T-helper 1 cell treated with Interleukin-12 subunit alpha and Interleukin-12 subunit beta and Interleukin-4 antibody, amounts not matched to agents 30 μg/mL and 1 μg/mL, for 36 hours (primary cell): ENCODE results near the gene SPATA31A6.
"Not testable (repeated sequence)": the region's sequence is repeated elsewhere in the genome, so short reads cannot be mapped to it uniquely, and the experiment has no call there.

ENCODE experiments used
- H3K27ac Mint-ChIP-seq: one replicate; pipeline ENCODE4 v1.8.0; 2021; ENCODE audit warnings: mild to moderate bottlenecking, mixed read lengths
- H3K27me3 Mint-ChIP-seq: one replicate; pipeline ENCODE4 v1.8.0; 2021; ENCODE audit warnings: low read depth, mixed read lengths
- H3K36me3 Mint-ChIP-seq: one replicate; pipeline ENCODE4 v1.8.0; 2021; ENCODE audit warnings: low read depth, mixed read lengths
- H3K4me1 Mint-ChIP-seq: one replicate; pipeline ENCODE4 v1.8.0; 2021; ENCODE audit warnings: low read depth, mixed read lengths
- H3K4me3 Mint-ChIP-seq: one replicate; pipeline ENCODE4 v1.8.0; 2021; ENCODE audit warnings: mild to moderate bottlenecking, moderate library complexity, mixed read lengths
- H3K9me3 Mint-ChIP-seq: one replicate; pipeline ENCODE4 v1.8.0; 2021; ENCODE audit warnings: mixed read lengths

Gene SPATA31A6

DNA sequence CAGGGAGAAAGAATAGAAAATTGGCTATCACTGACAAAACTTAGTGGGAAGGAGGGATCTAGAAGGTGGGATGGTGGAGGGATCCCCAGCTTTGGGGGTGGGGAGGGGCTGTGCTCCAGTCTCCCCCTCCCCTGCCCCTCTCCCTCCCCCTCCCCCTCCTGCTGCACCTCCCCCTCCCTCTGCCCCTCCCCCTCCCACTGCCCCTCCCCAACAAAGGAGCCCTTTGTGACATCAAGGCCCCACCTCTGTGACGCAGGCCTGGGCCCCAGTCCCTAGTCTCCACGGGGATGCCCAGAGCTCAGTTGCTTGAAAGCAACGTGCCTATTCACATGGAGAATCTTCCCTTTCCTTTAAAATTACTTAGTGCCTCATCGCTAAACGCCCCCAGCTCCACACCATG, at the start of gene SPATA31A6:
Gene SPATA31A6 (plus strand): TSS at position 301 of the 400 bp plus-strand sequence. CDS start 29 bp downstream, at position 330.
- H3K4me3 Mint-ChIP-seq, H3K27me3 Mint-ChIP-seq, H3K9me3 Mint-ChIP-seq, H3K36me3 Mint-ChIP-seq, H3K27ac Mint-ChIP-seq, H3K4me1 Mint-ChIP-seq: not testable (repeated sequence)

DNA sequence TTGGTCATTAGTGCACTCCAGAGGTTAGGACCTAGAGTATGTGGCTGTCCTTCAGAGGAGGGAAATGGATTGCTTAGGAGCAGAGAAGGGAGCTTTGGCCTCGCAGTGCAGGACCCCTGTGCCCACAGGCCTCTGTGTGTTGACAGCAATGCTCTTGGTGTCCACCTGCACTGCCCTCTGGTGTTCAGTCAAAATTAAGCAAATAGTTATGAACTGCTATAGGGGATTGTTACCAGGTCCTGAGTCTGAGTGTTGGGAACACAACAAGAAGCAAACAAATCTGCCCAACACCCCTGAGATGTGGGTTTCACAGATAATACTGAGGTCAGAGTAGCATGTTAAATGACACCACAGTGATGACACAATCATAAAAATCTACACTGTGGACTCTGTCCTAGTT, 23.2 kb upstream of the SPATA31A6 start:
- not testable (repeated sequence) for H3K27ac Mint-ChIP-seq, H3K27me3 Mint-ChIP-seq, H3K36me3 Mint-ChIP-seq, H3K4me1 Mint-ChIP-seq, H3K4me3 Mint-ChIP-seq, H3K9me3 Mint-ChIP-seq

DNA sequence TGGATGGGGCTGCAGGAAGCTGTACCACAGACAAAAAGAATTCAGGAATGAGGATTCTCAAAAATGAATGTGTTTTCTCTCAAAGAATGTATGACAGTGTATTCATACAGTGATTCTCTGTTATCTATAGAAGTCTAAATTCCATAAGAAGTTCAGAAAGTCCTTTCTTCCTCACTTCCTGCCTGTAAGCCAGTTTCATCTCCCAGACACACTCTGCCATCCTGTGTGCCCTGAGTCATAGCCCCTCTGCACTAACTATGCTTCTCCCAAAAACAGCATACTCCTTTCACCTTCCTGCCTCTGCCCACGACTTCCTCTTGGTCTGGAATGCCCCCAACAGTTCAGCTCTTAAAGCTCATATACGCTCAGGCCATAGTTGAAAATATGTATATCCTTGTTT, 36.4 kb downstream of the SPATA31A6 start:
- not testable (repeated sequence) for H3K27me3 Mint-ChIP-seq, H3K36me3 Mint-ChIP-seq

DNA sequence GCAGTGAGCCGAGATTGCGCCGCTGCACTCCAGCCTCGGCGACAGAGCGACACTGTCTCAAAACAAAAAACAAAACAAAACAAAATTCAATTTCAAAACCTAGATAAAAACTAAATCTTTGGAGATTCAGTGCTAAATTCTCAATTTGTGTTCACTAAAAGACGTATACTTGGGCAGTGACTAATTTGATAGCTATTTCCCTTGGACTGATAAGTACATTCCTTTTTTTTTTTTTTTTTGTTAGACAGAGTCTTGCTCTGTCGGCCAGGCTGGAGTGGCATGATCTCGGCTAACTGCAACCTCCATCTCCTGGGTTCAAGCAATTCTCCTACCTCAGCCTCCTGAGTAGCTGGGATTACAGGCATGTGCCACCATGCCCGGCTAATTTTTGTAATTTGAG, 39.8 kb downstream of the SPATA31A6 start:
- not testable (repeated sequence) for H3K36me3 Mint-ChIP-seq, H3K27me3 Mint-ChIP-seq, H3K27ac Mint-ChIP-seq, H3K4me3 Mint-ChIP-seq, H3K4me1 Mint-ChIP-seq, H3K9me3 Mint-ChIP-seq

More for the DNA sequence above, 36.4 kb downstream of the SPATA31A6 start:
- not testable (repeated sequence) for H3K4me1 Mint-ChIP-seq, H3K9me3 Mint-ChIP-seq, H3K27ac Mint-ChIP-seq, H3K4me3 Mint-ChIP-seq

DNA sequence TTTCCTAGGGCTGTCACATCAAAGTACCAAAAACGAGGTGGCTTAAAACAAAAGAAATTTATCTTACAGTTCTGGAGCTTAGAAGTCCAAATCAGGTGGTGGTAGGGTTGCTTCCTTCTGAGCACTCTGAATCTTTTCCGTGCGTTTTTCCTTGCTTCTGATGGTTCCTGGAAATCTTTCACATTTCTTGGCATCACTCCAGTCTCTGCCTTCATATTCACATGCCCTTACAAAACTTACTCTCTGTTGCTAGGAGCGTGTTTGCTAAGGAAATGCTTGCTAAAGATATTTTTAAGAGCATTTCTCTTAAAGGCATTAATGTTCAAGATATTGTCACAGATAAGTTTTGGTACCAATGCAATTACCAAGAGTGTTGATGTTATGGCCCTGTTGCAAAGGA, 49.6 kb downstream of the SPATA31A6 start:
- H3K27ac Mint-ChIP-seq, H3K27me3 Mint-ChIP-seq: not testable (repeated sequence)

DNA sequence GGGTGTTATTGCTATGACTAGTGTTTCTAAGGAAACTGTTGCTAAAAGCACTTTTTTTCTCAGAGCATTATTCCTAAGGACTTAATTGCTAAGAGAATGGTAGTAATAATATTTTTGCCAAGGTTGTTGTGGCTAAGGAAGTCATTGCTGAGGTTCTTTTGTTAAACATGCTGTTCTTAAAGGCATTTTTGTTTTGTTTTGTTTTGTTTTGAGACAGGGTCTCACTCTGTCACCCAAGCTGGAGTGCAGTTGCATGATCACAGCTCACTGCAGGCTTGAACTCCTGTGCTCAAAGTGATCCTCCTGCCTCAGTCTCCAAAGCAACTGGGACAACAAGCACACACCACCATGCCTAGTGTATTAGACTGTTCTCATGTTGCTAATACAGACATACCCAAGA, 51.2 kb downstream of the SPATA31A6 start:
- not testable (repeated sequence) for H3K27ac Mint-ChIP-seq, H3K36me3 Mint-ChIP-seq, H3K4me1 Mint-ChIP-seq, H3K27me3 Mint-ChIP-seq, H3K4me3 Mint-ChIP-seq, H3K9me3 Mint-ChIP-seq

More for the DNA sequence above, 49.6 kb downstream of the SPATA31A6 start:
- not testable (repeated sequence) for H3K36me3 Mint-ChIP-seq, H3K9me3 Mint-ChIP-seq, H3K4me1 Mint-ChIP-seq, H3K4me3 Mint-ChIP-seq

DNA sequence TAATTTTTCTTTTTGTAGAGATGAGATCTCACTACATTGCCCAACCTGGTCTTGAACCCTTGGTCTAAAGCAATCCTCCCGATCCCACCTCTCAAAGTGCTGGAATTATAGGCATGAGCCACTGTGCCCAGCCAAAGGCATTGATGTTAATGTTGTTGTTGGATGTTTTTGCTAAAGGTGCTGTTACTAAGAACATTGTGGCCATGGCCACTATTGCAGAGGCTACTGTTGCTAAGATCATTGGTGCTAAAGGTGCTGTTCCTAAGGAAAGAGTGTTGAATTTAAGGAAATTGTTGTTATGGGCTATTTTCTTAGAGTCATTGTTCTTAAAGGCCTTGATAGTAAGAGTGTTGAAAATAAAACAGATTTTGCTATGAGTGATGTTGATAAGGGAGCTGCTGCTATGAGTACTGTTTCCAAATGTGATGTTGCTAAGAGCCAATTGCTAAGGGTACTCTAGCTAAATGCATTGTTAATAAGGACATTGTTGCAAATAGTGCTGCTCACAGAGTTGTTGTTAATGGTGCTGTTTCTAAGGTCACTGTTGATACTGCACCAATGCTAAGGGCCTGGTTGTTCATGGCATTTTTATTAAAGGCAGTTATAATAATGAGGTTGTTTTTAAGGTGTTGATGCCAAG, 52.0 kb downstream of the SPATA31A6 start:
- H3K27ac Mint-ChIP-seq, H3K9me3 Mint-ChIP-seq, H3K4me1 Mint-ChIP-seq, H3K36me3 Mint-ChIP-seq, H3K4me3 Mint-ChIP-seq, H3K27me3 Mint-ChIP-seq: not testable (repeated sequence)

DNA sequence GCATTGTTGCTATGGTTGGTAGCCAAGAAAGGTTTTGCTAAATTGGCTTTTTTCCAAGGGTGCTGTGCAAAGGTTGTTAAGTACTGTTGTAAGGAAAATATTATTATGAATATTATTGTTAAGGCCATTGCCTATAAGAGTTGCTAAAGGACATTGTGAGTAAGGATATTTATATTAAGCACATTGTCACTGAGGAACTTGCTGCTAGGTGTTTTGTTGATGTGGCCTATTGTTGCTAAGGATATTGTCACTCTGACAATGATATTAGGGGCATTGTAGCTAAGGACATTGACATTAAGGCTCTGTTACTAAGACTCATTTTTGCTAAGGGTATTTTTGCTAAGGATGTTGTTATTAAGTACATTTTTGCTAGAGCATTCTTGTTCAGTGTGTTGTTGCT, 52.6 kb downstream of the SPATA31A6 start:
- not testable (repeated sequence) for H3K27me3 Mint-ChIP-seq, H3K4me3 Mint-ChIP-seq

DNA sequence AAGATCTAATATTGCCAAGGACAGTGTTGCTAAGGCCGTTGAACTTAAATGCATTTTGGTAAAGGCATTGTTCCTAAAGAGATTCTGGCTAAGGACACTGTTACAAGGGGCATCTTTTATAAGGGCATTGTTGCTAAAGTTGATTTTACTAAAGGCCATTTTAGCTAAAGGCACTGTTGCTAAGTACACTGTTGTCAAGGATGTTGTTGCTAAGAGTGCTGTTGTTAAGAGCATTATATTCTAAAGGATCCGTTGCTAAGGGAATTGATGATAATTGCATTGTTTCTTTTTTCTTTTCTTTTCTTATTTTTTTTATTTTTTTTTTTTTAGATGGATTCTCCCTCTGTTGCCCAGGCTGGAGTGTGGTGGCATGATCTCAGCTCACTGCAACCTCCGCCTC, 53.9 kb downstream of the SPATA31A6 start:
- not testable (repeated sequence) for H3K27me3 Mint-ChIP-seq, H3K27ac Mint-ChIP-seq, H3K4me3 Mint-ChIP-seq, H3K36me3 Mint-ChIP-seq, H3K9me3 Mint-ChIP-seq, H3K4me1 Mint-ChIP-seq

More for the DNA sequence above, 52.6 kb downstream of the SPATA31A6 start:
- H3K4me1 Mint-ChIP-seq, H3K9me3 Mint-ChIP-seq, H3K27ac Mint-ChIP-seq, H3K36me3 Mint-ChIP-seq: not testable (repeated sequence)

DNA sequence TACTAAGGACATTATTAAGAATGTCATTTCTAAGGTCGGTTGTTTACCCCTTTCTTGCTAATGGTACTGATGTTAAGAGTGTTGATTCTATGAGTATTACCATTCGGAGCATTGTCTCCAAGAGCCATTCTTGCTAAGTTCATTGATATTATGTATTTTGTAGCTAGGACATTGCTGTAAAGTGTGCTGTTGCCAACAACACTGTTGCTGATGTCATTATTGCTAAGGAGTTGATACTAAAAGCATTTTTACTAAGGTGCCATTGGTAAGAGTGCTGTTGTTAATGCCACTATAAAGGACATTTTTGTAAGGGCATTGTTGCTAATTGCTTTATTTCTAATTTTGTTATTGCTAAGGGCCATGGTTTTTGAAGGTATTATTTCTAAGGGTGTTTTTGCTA, 55.4 kb downstream of the SPATA31A6 start:
- H3K27me3 Mint-ChIP-seq, H3K4me3 Mint-ChIP-seq, H3K9me3 Mint-ChIP-seq, H3K36me3 Mint-ChIP-seq, H3K27ac Mint-ChIP-seq, H3K4me1 Mint-ChIP-seq: not testable (repeated sequence)
